Measurements from ENCODE around the gene DCDC2C. TPM values are rescaled to one million over a fixed set of nuclear protein-coding genes. Genes with fewer than 3 reads are reported as not detected.

DCDC2C gene
- total and polyA plus RNA-seq, 4 donors: 0.73 to 1.6 (median 1.1) TPM

- H3K27me3 ChIP-seq (ENCODE audit: control insufficient read depth, insufficient read depth, low read length): no peaks in the 10 kb centered on the region
- WGBS (ENCODE audit: insufficient coverage): 89% methylated on average over 9 of the region's 11 CpGs
- no peaks in the 10 kb centered on the region for H3K36me3 ChIP-seq (ENCODE audit: control insufficient read depth, insufficient read depth, low read length)
- H3K9me3 ChIP-seq (ENCODE audit: control insufficient read depth, insufficient read depth, low read length): no peaks in the 10 kb centered on the region
- H3K27ac ChIP-seq (ENCODE audit: low read depth, low read length): no peak overlapping the region
- peaks cover 4% of the 10 kb centered on the region for H3K4me1 ChIP-seq (ENCODE audit: control insufficient read depth, insufficient read depth, low read length)
- no peak for DNase-seq (ENCODE audit: low read depth in 4 of 6, low spot score in 6 of 6)
- no peak overlapping the region for H3K4me3 ChIP-seq (ENCODE audit: low read depth, low read length)
These were observed 32.4 kb upstream of the DCDC2C start for GRCh38 chr2:3670941-3671340.

GRCh38 chr2:3672861-3673678 is 30.3 kb upstream of the DCDC2C start:
- Histone ChIP-seq H3K4me3 (ENCODE audit: low read depth, low read length) (no peak overlapping the region), H3K4me1 (ENCODE audit: control insufficient read depth, insufficient read depth, low read length) (peaks cover 4% of the 10 kb centered on the region), H3K36me3 (ENCODE audit: control insufficient read depth, insufficient read depth, low read length) (no peaks in the 10 kb centered on the region), H3K27ac (ENCODE audit: low read depth, low read length) (no peak overlapping the region), H3K27me3 (ENCODE audit: control insufficient read depth, insufficient read depth, low read length) (no peaks in the 10 kb centered on the region), H3K9me3 (ENCODE audit: control insufficient read depth, insufficient read depth, low read length) (no peaks in the 10 kb centered on the region)
- no peak for DNase-seq (ENCODE audit: low read depth in 4 of 6, low spot score in 6 of 6)
- 90% methylated on average over 9 of the region's 9 CpGs for WGBS (ENCODE audit: insufficient coverage)

- 83% methylated on average over 7 of the region's 9 CpGs for WGBS (ENCODE audit: insufficient coverage)
- H3K4me1 ChIP-seq (ENCODE audit: control insufficient read depth, insufficient read depth, low read length): peaks cover 4% of the 10 kb centered on the region
- DNase-seq (ENCODE audit: low read depth in 4 of 6, low spot score in 6 of 6): peak in 2 of 6 donors; percentile 67 to 85
These were observed 29.1 kb upstream of the DCDC2C start for GRCh38 chr2:3674066-3674845.

GRCh38 chr2:3675687-3676086 is 27.7 kb upstream of the DCDC2C start:
- Histone ChIP-seq H3K4me3 (ENCODE audit: low read depth, low read length) (no peak overlapping the region), H3K36me3 (ENCODE audit: control insufficient read depth, insufficient read depth, low read length) (no peaks in the 10 kb centered on the region), H3K4me1 (ENCODE audit: control insufficient read depth, insufficient read depth, low read length) (peaks cover 4% of the 10 kb centered on the region), H3K9me3 (ENCODE audit: control insufficient read depth, insufficient read depth, low read length) (no peaks in the 10 kb centered on the region), H3K27me3 (ENCODE audit: control insufficient read depth, insufficient read depth, low read length) (no peaks in the 10 kb centered on the region), H3K27ac (ENCODE audit: low read depth, low read length) (no peak overlapping the region)
- WGBS (ENCODE audit: insufficient coverage): 100% methylated on average over 2 of the region's 4 CpGs
- no peak for DNase-seq (ENCODE audit: low read depth in 4 of 6, low spot score in 6 of 6)

More at GRCh38 chr2:3674066-3674845, 29.1 kb upstream of the DCDC2C start:
- Histone ChIP-seq H3K9me3 (ENCODE audit: control insufficient read depth, insufficient read depth, low read length) (no peaks in the 10 kb centered on the region), H3K4me3 (ENCODE audit: low read depth, low read length) (no peak overlapping the region), H3K27ac (ENCODE audit: low read depth, low read length) (no peak overlapping the region), H3K36me3 (ENCODE audit: control insufficient read depth, insufficient read depth, low read length) (no peaks in the 10 kb centered on the region), H3K27me3 (ENCODE audit: control insufficient read depth, insufficient read depth, low read length) (no peaks in the 10 kb centered on the region)

- H3K27me3 ChIP-seq (ENCODE audit: control insufficient read depth, insufficient read depth, low read length): no peaks in the 10 kb centered on the region
- DNase-seq (ENCODE audit: low read depth in 4 of 6, low spot score in 6 of 6): no peak
- H3K27ac ChIP-seq (ENCODE audit: low read depth, low read length): no peak overlapping the region
- no peak overlapping the region for H3K4me3 ChIP-seq (ENCODE audit: low read depth, low read length)
- no peaks in the 10 kb centered on the region for H3K9me3 ChIP-seq (ENCODE audit: control insufficient read depth, insufficient read depth, low read length)
- no peaks in the 10 kb centered on the region for H3K36me3 ChIP-seq (ENCODE audit: control insufficient read depth, insufficient read depth, low read length)
- 94% methylated on average over 8 of the region's 9 CpGs for WGBS (ENCODE audit: insufficient coverage)
- peaks cover 4% of the 10 kb centered on the region for H3K4me1 ChIP-seq (ENCODE audit: control insufficient read depth, insufficient read depth, low read length)
These were observed 25.9 kb upstream of the DCDC2C start for GRCh38 chr2:3677436-3677835.

- 95% methylated on average over 9 of the region's 9 CpGs for WGBS (ENCODE audit: insufficient coverage)
- Histone ChIP-seq H3K36me3 (ENCODE audit: control insufficient read depth, insufficient read depth, low read length) (no peaks in the 10 kb centered on the region), H3K4me3 (ENCODE audit: low read depth, low read length) (no peak overlapping the region), H3K4me1 (ENCODE audit: control insufficient read depth, insufficient read depth, low read length) (peaks cover 4% of the 10 kb centered on the region), H3K27me3 (ENCODE audit: control insufficient read depth, insufficient read depth, low read length) (no peaks in the 10 kb centered on the region), H3K27ac (ENCODE audit: low read depth, low read length) (no peak overlapping the region), H3K9me3 (ENCODE audit: control insufficient read depth, insufficient read depth, low read length) (no peaks in the 10 kb centered on the region)
- DNase-seq (ENCODE audit: low read depth in 4 of 6, low spot score in 6 of 6): no peak
These were observed 25.2 kb upstream of the DCDC2C start for GRCh38 chr2:3678212-3678611.

- DNase-seq (ENCODE audit: low read depth in 4 of 6, low spot score in 6 of 6): no peak
- Histone ChIP-seq H3K36me3 (ENCODE audit: control insufficient read depth, insufficient read depth, low read length) (no peaks in the 10 kb centered on the region), H3K4me1 (ENCODE audit: control insufficient read depth, insufficient read depth, low read length) (no peaks in the 10 kb centered on the region), H3K27me3 (ENCODE audit: control insufficient read depth, insufficient read depth, low read length) (no peaks in the 10 kb centered on the region), H3K27ac (ENCODE audit: low read depth, low read length) (no peak overlapping the region), H3K9me3 (ENCODE audit: control insufficient read depth, insufficient read depth, low read length) (no peaks in the 10 kb centered on the region), H3K4me3 (ENCODE audit: low read depth, low read length) (no peak overlapping the region)
- 83% methylated on average over 2 of the region's 2 CpGs for WGBS (ENCODE audit: insufficient coverage)
These were observed 24.2 kb upstream of the DCDC2C start for GRCh38 chr2:3679180-3679579.

GRCh38 chr2:3679616-3680393 is 23.6 kb upstream of the DCDC2C start:
- H3K4me3 ChIP-seq (ENCODE audit: low read depth, low read length): no peak overlapping the region
- no peak overlapping the region for H3K27ac ChIP-seq (ENCODE audit: low read depth, low read length)
- H3K4me1 ChIP-seq (ENCODE audit: control insufficient read depth, insufficient read depth, low read length): no peaks in the 10 kb centered on the region
- H3K9me3 ChIP-seq (ENCODE audit: control insufficient read depth, insufficient read depth, low read length): no peaks in the 10 kb centered on the region
- no peaks in the 10 kb centered on the region for H3K27me3 ChIP-seq (ENCODE audit: control insufficient read depth, insufficient read depth, low read length)
- DNase-seq (ENCODE audit: low read depth in 4 of 6, low spot score in 6 of 6): no peak
- H3K36me3 ChIP-seq (ENCODE audit: control insufficient read depth, insufficient read depth, low read length): no peaks in the 10 kb centered on the region
- WGBS (ENCODE audit: insufficient coverage): 91% methylated on average over 20 of the region's 23 CpGs

- no peak overlapping the region for H3K4me3 ChIP-seq (ENCODE audit: low read depth, low read length)
- H3K9me3 ChIP-seq (ENCODE audit: control insufficient read depth, insufficient read depth, low read length): no peaks in the 10 kb centered on the region
- 95% methylated on average over 16 of the region's 18 CpGs for WGBS (ENCODE audit: insufficient coverage)
- no peak for DNase-seq (ENCODE audit: low read depth in 4 of 6, low spot score in 6 of 6)
- no peaks in the 10 kb centered on the region for H3K4me1 ChIP-seq (ENCODE audit: control insufficient read depth, insufficient read depth, low read length)
- no peaks in the 10 kb centered on the region for H3K36me3 ChIP-seq (ENCODE audit: control insufficient read depth, insufficient read depth, low read length)
- H3K27me3 ChIP-seq (ENCODE audit: control insufficient read depth, insufficient read depth, low read length): no peaks in the 10 kb centered on the region
- H3K27ac ChIP-seq (ENCODE audit: low read depth, low read length): no peak overlapping the region
These were observed 22.6 kb upstream of the DCDC2C start for GRCh38 chr2:3680548-3681345.

Data from spinal cord (tissue), 10 donors.